Frontal cortex (tissue), 4 donors: ENCODE data around the gene PRKCA. TPM values are rescaled to one million over a fixed set of nuclear protein-coding genes. Genes with fewer than 3 reads are reported as not detected.

Experiments
- DNase-seq, 2 donors: peaks; one replicate each; pipeline ENCODE4 v3.0.0; 2012; ENCODE audit warnings: low spot score in 2 of 2
- FAIRE-seq: peaks from 2 replicates; lab custom pipeline; 2012; peaks lifted over from hg19 to GRCh38; lab: Jason Lieb, UNC
- total RNA-seq: library from RNA; depleted of rRNA; stranded (reverse); fragments of >200 nt; gene quantifications from one replicate; pipeline ENCODE4 v1.2.3, GENCODE V29; 2014
- donor health status: control.
- donor health status: control.
- donor health status: control.

PRKCA gene
- total RNA-seq, 1 donor from 2014 or later: 24.9 TPM

- DNase-seq: no peak
These were observed 190.2 kb downstream of the PRKCA start for GRCh38 chr17:66492561-66493005.

DNA sequence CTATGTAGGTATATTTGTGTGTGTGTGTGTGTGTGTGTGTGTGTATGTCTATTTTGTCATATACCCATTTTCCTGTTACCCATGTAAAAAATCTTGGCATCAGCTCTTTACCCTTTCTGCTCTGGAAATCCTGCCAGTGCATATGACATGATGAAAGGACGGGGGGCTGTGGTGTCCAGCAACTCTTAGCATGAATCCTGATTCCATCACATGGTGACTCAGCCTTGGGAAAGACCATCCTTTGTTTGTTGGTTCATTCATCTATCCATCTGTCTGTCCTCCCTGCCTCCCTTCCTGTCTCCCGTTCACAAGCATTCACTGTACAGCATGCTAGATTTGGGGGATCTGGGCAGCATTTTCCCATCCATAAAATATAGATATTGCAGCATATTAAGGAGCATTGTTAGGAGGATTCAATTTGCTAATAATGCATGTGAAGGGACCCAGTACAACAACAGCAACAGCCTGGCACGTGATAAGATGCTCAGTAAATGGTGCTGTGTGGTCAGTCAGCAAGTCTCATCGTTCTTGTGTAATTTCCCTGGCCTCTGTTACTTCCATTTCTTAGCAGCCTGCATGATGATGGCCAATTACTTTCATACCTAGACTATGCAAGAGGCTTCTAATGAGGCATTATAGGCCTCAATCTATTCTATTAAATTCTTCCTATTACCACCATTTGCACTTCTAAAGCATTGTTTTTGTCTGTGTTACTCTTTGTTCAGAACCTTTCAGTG lies 191.0 kb downstream of the PRKCA start:
- DNase-seq (no peak), FAIRE-seq (no peak)

More at GRCh38 chr17:66492561-66493005, 190.2 kb downstream of the PRKCA start:
- no peak for FAIRE-seq

- DNase-seq (no peak), FAIRE-seq (no peak)
These were observed 191.8 kb downstream of the PRKCA start for GRCh38 chr17:66494023-66494803.

GRCh38 chr17:66495035-66495434 lies 192.6 kb downstream of the PRKCA start:
- DNase-seq: no peak
- FAIRE-seq: no peak

DNA sequence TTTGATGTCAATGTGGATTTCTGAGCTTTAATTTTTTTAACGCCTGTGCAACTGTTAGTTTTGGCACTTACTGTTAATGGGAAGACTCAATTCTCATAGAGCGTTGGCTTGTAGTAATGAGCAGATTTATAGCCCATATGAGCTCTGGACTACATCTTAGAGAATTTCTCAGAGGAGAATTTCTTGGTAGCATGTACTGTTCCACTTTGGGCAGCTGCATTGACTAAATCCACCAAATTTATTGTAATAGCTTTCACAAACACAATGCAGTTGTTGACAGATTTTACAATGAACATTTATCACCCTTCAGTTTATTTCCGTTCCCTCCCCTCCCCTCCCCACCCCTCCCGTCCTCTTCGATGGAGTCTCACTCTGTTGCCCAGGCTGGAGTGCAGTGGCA lies 193.9 kb downstream of the PRKCA start:
- no peak for DNase-seq

DNA sequence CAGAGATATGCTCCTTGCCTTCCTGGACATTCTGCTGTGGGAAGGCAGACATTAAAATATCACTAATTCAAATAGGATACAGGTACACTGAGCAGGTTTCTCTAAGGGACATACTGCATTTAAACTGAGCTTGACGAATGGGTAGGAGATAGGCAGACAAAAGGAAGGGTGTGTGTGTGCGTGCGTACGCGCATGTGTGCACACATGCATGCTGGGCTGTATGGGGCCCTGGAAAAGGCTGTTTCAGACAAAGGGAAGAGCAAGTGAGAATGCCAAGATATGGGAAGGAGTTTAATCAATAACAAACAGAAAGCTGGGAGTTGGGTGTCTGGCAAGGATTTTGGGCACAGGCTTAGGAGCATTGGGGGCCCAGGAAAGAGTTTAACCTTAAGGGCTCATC lies 196.2 kb downstream of the PRKCA start:
- DNase-seq (no peak), FAIRE-seq (no peak)

More for the DNA sequence above, 193.9 kb downstream of the PRKCA start:
- FAIRE-seq: no peak

DNA sequence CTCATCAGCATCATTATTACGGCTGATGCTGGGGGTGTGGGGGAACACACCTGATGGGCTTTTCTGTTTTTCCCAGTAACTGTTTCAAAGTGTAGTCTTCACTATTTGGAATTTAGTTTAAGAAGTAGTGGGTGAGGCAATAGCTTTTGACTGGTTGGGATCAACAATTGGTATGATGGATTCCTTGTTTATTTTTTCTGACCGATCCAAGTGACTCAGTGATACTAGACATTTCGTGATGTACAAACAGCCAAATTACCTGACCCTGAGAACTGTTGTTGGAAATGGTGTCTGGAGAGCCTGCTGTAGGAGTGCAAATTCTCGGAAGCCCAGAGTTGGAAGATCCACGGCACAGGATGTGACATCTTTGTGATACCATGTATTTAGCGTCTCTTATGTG lies 204.2 kb downstream of the PRKCA start:
- no peak for DNase-seq
- FAIRE-seq: no peak

DNA sequence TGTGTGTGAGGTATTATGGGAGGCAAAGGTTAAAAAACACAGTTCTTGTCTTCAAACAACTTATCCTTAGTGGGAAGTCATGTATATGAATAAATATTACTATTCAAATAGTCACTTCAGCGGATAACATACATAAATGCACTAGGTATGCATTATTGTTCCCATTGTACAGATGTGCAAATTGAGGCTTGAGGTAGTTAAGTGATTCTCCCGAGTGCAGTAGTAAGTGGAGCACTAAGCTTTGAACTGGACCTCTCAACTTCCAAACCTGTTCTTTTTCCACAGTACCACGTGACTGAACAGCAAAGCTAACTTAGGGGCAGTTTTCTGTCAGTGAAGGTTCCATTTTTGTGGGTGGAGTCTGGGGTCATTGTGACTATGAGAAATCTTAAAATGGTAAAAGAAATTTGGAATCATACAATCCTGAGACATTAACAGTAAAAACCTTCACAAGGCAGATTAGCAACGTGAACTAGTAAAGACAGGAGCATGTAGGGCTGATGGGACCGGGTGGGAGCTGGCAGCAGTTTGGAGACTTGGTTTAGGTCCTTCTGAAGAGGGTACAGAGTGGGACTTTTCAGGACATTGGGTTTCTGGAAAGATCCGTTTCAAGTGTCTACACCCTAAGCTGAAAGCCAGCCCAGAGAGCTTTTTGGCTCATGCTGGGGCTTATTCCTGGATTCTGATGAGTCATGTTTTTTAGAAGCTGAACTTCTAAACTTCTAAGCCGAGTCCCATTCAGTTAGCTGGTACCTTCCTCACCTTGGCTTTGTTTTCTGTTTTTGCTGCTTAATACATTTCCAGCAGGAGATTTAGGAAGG lies 204.9 kb downstream of the PRKCA start:
- FAIRE-seq: no peak

GRCh38 chr17:66507982-66508760 lies 205.8 kb downstream of the PRKCA start:
- FAIRE-seq (no peak), DNase-seq (no peak)

More for the DNA sequence above, 204.9 kb downstream of the PRKCA start:
- DNase-seq: peak in 1 of 2 donors; percentile 44

- FAIRE-seq: no peak
These were observed 206.8 kb downstream of the PRKCA start for GRCh38 chr17:66508896-66509844.

DNA sequence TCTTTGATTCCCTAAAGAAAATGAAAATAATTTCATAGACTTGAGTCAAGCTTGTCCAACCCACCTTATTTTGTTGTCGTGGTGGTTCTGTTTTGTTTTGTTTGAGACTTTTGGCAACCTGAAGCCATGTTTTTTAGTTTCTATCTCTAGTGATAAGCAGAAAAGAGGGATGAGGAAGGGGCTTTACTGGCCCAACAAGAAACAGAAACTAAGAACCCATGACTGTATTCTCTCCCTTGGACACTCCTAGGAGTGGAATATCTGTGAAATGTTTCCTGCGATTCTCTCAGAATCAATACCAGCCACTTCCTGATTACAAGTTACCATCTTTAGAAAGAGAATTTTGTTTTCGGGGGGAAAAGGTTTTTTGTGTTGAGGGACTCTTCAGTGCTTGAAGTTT lies 207.5 kb downstream of the PRKCA start:
- DNase-seq (no peak), FAIRE-seq (no peak)

More at GRCh38 chr17:66508896-66509844, 206.8 kb downstream of the PRKCA start:
- DNase-seq: no peak

GRCh38 chr17:66511135-66511534 lies 208.7 kb downstream of the PRKCA start:
- DNase-seq (no peak), FAIRE-seq (no peak)

DNA sequence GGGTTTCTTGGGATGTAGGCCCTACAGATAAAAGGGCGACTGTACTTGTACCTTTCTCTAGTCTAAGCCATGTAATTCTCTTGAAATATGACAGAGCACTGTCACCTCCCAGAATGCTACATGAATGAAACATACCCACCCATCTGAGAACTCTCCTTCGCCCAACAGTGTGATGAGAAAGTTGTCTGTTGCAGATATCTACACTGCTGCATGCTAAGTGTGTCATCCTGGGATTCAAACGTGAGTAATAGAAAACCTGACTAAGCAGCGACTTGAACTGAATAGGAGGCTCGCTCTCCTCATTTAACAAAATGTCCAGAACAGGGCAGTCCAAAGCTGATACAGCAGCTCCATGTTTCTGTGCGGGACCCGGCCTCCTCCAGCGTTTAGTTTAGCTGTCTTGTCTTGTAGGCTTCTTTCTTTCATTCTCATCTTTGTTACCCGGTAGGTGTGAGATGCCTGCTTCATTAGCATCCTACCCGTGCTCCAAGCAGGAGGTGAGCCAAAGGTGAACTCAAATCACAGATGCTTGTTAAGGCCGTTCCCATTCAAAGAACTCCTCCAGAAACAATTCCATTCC lies 211.9 kb downstream of the PRKCA start:
- DNase-seq (no peak), FAIRE-seq (no peak)

DNA sequence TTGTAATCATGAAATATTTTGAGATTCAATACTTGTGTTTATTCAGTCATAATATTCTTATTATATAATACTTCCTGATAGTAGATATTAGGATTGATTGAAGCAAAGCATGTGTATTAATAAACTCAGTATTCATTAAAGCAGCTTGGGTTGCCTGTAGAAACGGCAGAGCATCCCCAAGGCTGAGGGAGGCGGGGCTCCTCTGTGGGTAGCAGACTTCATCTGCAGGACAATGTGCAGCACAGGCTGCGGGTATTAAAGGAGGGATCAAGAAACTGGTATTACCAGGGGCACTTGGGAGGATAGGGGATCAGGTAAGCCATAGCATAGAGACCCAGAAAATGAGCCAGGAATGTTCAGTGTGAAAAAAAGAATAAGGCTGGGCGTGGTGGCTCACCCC lies 213.6 kb downstream of the PRKCA start:
- FAIRE-seq: no peak
- no peak for DNase-seq

GRCh38 chr17:66517336-66518009 lies 215.1 kb downstream of the PRKCA start:
- DNase-seq (no peak), FAIRE-seq (no peak)

- FAIRE-seq (no peak), DNase-seq (no peak)
These were observed 215.7 kb downstream of the PRKCA start for GRCh38 chr17:66518108-66518507.

DNA sequence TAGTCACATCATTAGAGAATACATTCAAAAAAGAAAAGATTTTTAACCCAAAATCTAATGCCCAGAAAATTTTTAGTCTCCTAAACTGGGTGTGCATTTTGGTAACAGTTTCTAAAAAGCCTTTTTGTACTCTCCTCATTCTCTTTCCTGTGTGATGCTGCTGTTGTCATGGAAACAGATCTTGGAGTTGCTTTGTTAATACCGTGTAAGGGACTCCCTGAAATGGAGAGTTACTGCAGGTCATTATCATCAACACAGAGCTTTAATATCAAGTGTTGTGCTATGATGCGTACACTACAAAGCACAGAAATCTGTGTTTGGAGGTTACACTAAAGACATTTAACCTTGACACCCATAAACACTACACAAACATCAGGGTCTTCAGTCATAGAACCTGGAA lies 216.3 kb downstream of the PRKCA start:
- DNase-seq (no peak), FAIRE-seq (no peak)

DNA sequence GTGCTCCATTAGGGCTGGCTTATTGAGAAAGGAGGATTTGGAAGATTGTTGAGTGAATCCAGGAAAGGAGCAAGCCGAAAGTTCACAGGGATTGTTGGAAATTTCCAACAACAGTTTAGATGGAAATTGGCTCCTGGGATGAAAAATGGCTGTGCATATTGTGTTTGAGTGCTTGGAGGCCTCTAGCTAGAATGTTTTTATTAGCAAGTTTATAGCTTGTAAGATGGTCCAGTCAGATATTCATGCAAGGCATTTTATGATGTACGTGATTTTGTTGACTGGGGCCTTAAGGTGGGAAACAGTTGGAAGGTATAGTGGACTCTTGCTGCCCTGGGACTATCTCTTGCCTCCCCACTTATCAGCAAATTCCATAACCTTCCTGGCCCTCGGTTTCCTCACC lies 216.7 kb downstream of the PRKCA start:
- no peak for FAIRE-seq
- no peak for DNase-seq
